ENCODE results near the gene ABTB2. TPM values are rescaled to one million over a fixed set of nuclear protein-coding genes. Genes with fewer than 3 reads are reported as not detected.

ABTB2 gene
- polyA plus RNA-seq, 1 donor from 2014 or later = 0.68 TPM

- Histone ChIP-seq H2AFZ (ENCODE audit: low read depth, low read length) (no peak overlapping the region), H3K27me3 (ENCODE audit: insufficient read depth, low read depth, low read length) (no peaks in the 10 kb centered on the region), H3K9ac (ENCODE audit: low read length) (no peak overlapping the region), H3K79me2 (replicated peaks; ENCODE audit: insufficient read depth, low read length) (no peaks in the 10 kb centered on the region), H3K4me2 (ENCODE audit: low read length) (no peak overlapping the region), H3K9me3 (ENCODE audit: low read length) (peaks cover 4% of the 10 kb centered on the region), H3K4me3 (ENCODE audit: low read length) (no peak overlapping the region), H3K9me2 (ENCODE audit: insufficient read depth, low read length) (no peaks in the 10 kb centered on the region), H3F3A (ENCODE audit: insufficient read depth, low read length, poor library complexity, severe bottlenecking) (no peaks in the 10 kb centered on the region), H3K36me3 (ENCODE audit: insufficient read depth, low read length) (no peaks in the 10 kb centered on the region), H3K27ac (ENCODE audit: low read length) (no peak overlapping the region), H4K20me1 (ENCODE audit: insufficient read depth) (no peaks in the 10 kb centered on the region)
- no peak for TF ChIP-seq EP300 (conservative IDR thresholded peaks at IDR 0.05; ENCODE audit: poor library complexity, severe bottlenecking)
- no peak for TF ChIP-seq RAD21 (conservative IDR thresholded peaks at IDR 0.05)
- TF ChIP-seq POLR2AphosphoS5 (IDR thresholded peaks at IDR 0.05) = no peak
- no peak for TF ChIP-seq REST (IDR thresholded peaks at IDR 0.05; ENCODE audit: borderline replicate concordance)
- no peak for TF ChIP-seq EZH2 (IDR thresholded peaks at IDR 0.05; ENCODE audit: borderline replicate concordance, insufficient read depth, low read length, poor library complexity, severe bottlenecking)
- TF ChIP-seq CTCF (IDR thresholded peaks at IDR 0.05; ENCODE audit: poor library complexity, severe bottlenecking) = no peak
- TF ChIP-seq MXI1 (conservative IDR thresholded peaks at IDR 0.05; ENCODE audit: poor library complexity, severe bottlenecking) = no peak
- TF ChIP-seq TAF1 (IDR thresholded peaks at IDR 0.05; ENCODE audit: low read depth) = no peak
- TF ChIP-seq SMC3 (conservative IDR thresholded peaks at IDR 0.05; ENCODE audit: poor library complexity) = no peak
Measured at GRCh38 chr11:34397120-34397519, 39.3 kb upstream of the ABTB2 start.

- H3K27me3 ChIP-seq (ENCODE audit: insufficient read depth, low read depth, low read length) = no peaks in the 10 kb centered on the region
- no peaks in the 10 kb centered on the region for H3K79me2 ChIP-seq (replicated peaks; ENCODE audit: insufficient read depth, low read length)
- H3K4me2 ChIP-seq (ENCODE audit: low read length) = no peak overlapping the region
- H3K4me3 ChIP-seq (ENCODE audit: low read length) = no peak overlapping the region
- no peaks in the 10 kb centered on the region for H3K36me3 ChIP-seq (ENCODE audit: insufficient read depth, low read length)
- H3K27ac ChIP-seq (ENCODE audit: low read length) = no peak overlapping the region
- H3K9me3 ChIP-seq (ENCODE audit: low read length) = peaks cover 4% of the 10 kb centered on the region
- TF ChIP-seq RAD21 (conservative IDR thresholded peaks at IDR 0.05) = no peak
- TF ChIP-seq SMC3 (conservative IDR thresholded peaks at IDR 0.05; ENCODE audit: poor library complexity) = no peak
- TF ChIP-seq EP300 (conservative IDR thresholded peaks at IDR 0.05; ENCODE audit: poor library complexity, severe bottlenecking) = no peak
- H3K9ac ChIP-seq (ENCODE audit: low read length) = no peak overlapping the region
- H2AFZ ChIP-seq (ENCODE audit: low read depth, low read length) = no peak overlapping the region
- H4K20me1 ChIP-seq (ENCODE audit: insufficient read depth) = no peaks in the 10 kb centered on the region
- no peaks in the 10 kb centered on the region for H3K9me2 ChIP-seq (ENCODE audit: insufficient read depth, low read length)
- no peaks in the 10 kb centered on the region for H3F3A ChIP-seq (ENCODE audit: insufficient read depth, low read length, poor library complexity, severe bottlenecking)
Measured at GRCh38 chr11:34395916-34396550, 38.2 kb upstream of the ABTB2 start.

All from neural cell (in vitro differentiated cells).